Umbilical cord (tissue), 2 donors: ENCODE results near the gene SERPINA12. TPM values are rescaled to one million over a fixed set of nuclear protein-coding genes. Genes with fewer than 3 reads are reported as not detected.

Source experiments
- DNase-seq: peaks from one replicate; pipeline ENCODE4 v3.0.0-alpha.2; 2015; ENCODE audit warnings: low spot score
- total RNA-seq: library from RNA; depleted of rRNA; stranded (reverse); fragments of >200 nt; gene quantifications from one replicate; pipeline ENCODE4 v1.2.3, GENCODE V29; 2014; ENCODE audit warnings: low replicate concordance; ENCODE audit not compliant: insufficient read depth

SERPINA12 gene, protein sequence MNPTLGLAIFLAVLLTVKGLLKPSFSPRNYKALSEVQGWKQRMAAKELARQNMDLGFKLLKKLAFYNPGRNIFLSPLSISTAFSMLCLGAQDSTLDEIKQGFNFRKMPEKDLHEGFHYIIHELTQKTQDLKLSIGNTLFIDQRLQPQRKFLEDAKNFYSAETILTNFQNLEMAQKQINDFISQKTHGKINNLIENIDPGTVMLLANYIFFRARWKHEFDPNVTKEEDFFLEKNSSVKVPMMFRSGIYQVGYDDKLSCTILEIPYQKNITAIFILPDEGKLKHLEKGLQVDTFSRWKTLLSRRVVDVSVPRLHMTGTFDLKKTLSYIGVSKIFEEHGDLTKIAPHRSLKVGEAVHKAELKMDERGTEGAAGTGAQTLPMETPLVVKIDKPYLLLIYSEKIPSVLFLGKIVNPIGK
- total RNA-seq: not detected

DNA sequence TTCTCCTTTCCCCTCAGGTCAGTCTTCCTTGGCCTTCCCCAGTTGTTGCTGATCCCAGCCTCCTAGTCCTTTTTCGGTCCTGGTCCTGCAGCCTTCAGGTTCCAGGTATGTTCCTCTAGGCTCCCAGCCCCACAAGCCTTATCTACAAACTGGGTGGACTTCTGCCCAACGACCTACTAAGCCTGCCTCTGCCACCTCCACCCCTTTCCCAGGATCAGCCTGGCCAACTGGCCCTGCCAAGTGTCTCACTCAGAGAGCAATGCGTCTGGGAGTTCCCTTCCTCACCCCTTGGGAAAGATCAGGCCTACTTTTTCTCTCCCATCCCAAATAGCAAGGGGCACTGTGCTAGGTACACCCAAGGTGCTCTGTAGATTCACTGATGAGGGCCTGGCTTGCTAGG lies at the start of gene SERPINA12:
TSS of gene SERPINA12 (minus strand) at position 114 of the 400 bp plus-strand sequence. CDS start 11,072 bp downstream, outside the sequence.
- no peak for DNase-seq

GRCh38 chr14:94558842-94559241 lies 49.6 kb upstream of the SERPINA12 start:
- DNase-seq: no peak

DNA sequence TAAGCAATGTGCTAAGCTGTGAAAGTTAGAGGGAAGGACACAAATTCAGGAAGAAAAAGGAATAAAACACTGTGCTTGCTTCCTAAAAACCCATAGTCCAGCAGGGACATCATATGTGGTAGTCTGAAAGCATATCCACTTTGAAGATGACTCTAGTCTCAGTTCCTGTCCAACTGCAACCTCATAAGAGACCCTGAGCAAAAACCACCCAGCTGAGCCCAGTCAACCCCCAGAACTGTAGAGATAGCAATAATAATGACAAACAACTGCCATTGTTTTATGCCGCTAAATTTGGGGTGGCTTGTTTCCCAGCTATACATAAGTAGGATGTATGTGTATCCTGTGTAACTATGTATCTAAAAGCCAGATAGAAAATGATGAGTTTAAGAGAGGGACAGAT lies 48.1 kb upstream of the SERPINA12 start:
- DNase-seq: no peak

DNA sequence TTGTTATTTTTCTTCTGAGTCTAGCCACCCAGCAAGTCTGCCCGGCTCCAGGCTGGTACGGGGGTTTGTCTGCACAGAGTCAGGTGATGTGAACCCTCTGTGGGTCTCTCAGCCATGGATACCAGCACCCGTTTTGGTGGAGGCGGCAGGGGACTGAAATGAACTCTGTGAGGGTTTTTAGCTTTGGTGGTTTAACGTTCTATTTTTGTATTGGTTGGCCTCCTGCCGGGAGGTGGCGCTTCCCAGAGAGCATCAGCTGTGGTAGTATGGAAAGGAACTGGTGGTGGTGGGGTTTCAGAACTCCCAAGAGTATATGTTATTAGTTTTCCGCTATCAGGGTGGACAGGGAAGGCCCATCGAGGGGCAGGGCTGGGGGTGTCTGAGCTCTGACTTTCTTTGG lies 46.7 kb upstream of the SERPINA12 start:
- no peak for DNase-seq

- DNase-seq: no peak
Measured at GRCh38 chr14:94550041-94550440, 40.8 kb upstream of the SERPINA12 start.

- DNase-seq: peak; percentile 40
Measured at GRCh38 chr14:94548999-94549985, 40.0 kb upstream of the SERPINA12 start.

DNA sequence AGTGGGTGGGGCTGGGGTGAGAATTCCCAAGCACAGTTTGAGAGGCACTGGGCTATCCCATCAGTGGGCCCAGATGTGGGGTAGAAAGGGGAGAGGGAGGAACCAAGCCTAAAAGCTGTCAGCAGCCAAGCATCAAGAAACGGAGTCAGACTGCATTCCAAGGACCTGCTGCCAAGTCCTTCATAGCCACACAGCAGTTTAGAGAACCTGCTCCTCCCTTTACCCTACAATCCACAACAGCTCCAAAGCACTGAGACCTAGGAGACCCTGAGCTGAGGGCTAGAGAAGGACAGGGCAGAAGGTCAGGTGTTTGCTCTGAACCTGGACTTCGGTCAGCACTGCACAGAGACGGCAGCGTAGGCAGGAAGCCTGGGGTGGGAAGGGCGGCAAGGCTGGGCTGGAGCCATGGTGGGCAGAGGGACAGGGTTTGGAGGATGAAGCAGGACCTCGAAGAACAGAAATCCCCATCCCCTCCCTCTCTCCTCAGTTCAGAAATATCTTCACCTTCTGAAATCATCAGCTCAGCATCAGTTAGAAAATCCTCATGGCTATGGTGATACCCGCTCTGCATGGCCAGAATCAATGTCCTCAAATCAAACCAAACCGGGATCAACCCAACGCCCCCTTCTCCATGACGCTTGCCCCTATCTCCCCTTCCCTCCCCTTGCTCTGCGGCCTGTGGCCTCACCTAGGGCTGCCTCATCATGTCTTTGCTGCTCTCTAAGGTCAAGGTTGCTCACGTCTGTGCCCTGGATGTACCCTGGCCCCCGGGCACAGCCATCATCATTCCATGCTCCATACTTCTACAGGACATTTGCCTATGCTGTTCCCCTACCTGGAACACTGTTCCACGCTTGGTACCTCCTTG lies 39.1 kb upstream of the SERPINA12 start:
- no peak for DNase-seq

DNA sequence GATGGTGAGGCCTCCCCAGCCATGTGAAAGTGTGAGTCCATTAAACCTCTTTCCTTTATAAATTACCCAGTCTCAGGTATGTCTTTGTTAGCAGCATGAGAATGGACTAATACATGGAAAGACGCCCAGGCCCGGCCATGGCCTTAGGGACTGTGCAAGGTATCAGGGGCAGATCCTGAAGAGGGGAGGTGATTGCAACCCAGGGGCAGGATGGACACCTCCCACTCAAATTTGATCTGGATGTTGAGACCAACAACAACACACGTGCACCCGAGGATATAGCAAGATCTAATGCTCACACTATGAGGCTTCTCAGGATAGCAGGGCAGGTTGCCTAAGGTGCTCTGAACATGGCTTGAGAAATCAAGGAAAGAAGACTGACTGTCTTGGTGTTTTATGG lies 38.5 kb upstream of the SERPINA12 start:
- DNase-seq: no peak

DNA sequence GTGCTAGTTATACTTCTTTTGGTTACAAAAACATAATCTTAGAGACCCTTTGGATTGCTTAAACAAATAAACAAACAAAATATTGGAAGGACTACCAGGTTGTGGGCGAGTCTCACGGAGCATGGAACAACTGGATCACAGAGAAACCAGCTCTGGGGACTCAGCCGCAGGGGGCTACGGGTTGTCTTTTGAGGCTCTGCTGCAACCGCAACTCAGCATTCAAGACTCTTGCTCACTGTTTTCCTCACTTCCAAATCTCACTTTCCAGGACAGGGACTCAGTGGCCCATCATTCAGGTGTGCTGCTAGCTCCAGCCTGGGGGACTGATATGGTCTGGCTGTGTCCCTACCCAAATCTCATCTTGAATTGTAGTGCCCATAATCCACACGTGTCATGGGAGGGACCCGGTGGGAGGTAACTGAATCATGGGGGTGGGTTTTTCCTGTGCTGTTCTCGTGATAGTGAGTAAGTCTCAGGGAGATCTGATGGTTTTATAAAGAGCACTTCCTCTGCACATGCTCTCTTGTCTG lies 37.9 kb upstream of the SERPINA12 start:
- no peak for DNase-seq

GRCh38 chr14:94545131-94545841 lies 36.0 kb upstream of the SERPINA12 start:
- DNase-seq: no peak

DNA sequence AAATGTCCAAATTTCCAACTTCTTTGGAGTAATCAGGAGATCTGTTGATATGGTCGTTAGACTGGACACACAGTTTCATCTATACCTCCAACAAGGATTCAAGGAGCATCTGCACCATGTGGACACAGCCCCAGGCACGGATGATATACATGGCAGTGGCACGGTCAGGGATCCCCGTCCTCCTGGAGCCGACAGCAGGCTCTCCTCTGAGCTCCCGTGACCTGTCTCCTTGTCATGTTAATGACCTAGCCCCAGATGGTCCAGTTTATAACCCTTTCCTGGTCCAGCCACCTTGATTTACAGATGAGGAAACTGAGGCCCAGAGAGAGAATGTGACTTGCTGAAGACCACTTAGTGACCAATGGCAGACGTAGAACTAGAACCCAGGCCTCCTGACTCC lies 35.5 kb upstream of the SERPINA12 start:
- DNase-seq: no peak

GRCh38 chr14:94543449-94544124 lies 34.3 kb upstream of the SERPINA12 start:
- DNase-seq: no peak

DNA sequence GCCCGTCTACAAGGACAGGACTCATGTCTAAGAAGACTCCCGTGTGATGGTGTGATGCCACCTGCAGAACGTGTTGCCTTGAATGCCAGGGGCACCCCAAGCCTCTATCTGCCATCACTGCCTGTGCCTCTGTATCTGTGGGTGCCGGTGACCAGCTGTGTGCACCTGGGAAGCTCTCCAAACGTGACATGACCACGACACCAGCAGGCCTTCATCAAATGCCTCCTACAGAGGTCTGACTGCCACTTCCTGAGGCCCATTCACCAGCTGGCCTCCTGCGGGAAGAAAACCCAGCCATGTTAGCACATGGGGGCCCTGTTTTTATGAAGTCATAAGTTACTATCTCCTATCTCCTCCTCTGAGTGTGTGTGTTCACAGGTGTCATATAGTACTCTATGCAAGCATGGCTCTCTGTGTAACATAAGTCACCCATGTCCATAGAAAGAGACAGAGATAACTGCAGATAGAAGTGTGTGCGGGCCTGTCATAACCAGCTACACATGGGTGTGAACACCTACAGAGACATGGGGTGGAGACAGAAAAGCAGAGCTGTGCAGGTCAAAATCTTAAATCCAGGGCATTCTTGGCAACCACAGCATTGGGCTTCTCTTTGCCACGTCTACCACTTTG lies 33.7 kb upstream of the SERPINA12 start:
- DNase-seq: no peak

DNA sequence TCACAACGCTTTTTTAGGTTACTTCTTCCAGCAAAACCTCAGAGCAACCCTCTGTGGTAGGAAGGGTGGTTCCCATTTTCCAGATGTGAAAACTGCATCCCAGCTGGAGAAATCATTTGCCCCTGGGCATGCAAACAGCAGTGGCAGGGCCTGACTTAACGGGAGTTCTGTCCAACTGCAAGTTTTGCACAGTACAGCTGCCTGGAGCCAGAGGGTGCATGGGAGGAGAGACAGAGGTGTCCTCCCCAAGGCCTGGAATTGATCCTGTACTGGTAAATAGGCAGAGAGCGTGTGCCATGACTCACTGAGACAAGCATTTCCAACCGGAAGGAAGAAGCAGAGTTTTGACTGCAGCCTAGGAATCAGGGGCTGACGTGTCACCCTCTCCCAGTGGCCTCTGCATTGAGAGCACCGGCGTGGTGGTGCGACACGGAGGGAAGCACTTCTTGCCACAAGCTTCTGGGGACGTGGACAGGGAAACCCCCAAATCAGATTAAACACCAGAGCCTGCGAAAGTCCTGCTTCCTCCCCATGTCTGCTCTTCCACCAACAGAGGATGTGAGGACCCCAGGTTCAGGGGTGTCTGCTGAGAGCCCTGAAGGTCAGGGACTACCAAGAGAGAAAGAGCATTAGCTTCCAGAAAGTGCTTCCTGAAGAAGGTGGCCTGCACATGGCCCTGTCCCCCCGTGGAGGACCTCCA lies 33.0 kb upstream of the SERPINA12 start:
- no peak for DNase-seq

- no peak for DNase-seq
Measured at GRCh38 chr14:94541234-94541975, 32.1 kb upstream of the SERPINA12 start.

DNA sequence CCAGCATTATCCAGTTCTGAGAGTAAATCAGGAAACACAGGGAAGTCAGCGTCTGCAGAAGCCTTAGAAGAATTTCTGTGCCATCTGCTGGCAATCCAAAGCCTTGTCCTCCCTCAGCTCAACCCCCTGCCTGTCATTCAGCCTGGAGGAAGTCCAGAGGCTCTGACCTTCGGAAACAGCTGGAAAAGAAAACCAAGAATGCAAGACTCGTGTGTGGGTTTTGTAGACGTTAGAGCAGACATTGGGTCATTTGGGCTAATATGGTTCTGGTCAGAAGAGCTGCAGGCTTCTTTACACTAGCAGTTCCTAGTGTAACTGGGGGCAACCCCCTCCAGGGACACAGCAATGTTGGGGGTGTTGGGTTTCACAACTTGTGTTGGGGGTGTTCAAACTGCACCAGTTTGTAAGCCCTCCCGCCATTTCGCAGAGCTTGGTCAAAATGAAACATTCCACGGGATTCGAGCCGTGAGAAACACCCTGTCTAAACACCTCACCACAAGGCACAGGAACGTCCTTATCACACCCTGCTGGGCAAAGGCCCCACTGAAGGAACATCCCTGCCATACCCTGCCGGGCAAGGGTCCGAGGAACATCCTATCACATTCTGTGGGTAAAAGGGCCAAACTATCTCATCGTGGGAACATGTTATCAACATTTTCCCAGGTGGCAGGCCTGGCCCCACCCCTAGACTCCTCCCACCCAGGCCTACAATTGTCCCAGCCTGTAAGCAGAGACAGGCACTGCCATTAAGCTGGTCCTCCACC lies 30.9 kb upstream of the SERPINA12 start:
- DNase-seq: peak; percentile 27

- DNase-seq: no peak
Measured at GRCh38 chr14:94539181-94539580, 29.9 kb upstream of the SERPINA12 start.
